Natural killer cell (primary cell): ENCODE measurements around the gene ASB1. TPM values are rescaled to one million over a fixed set of nuclear protein-coding genes. Genes with fewer than 3 reads are reported as not detected.

Experiments used
- ATAC-seq, 3 donors: fragments of 150-1000 bp in 2 of 3; fragments of 200-7000 bp in 1 of 3; cut with Tn5 transposase; 1 replicate in 1 of 3; 2 replicates in 2 of 3; pipeline ENCODE4 v1.10.0; 2021; ENCODE audit warnings: mild to moderate bottlenecking in 2 of 3, moderate library complexity in 2 of 3
- DNase-seq, 2 donors: peaks; one replicate each; pipeline versions ENCODE4 v3.0.0 to v3.0.0-alpha.2; 2013 to 2021; ENCODE audit warnings: mixed read lengths in 1 of 2
- H3K27ac ChIP-seq: one replicate; pipeline ENCODE4 v1.5.1; 2013; ENCODE audit warnings: mild to moderate bottlenecking, low read length
- H3K27me3 ChIP-seq: one replicate; pipeline ENCODE4 v1.6.1; 2013; ENCODE audit warnings: low read length; ENCODE audit not compliant: control insufficient read depth, insufficient read depth
- H3K36me3 ChIP-seq: one replicate; pipeline ENCODE4 v1.6.1; 2013; ENCODE audit warnings: low read length; ENCODE audit not compliant: control insufficient read depth, insufficient read depth
- H3K4me1 ChIP-seq: one replicate; pipeline ENCODE4 v1.6.1; 2013; ENCODE audit warnings: low read length; ENCODE audit not compliant: control insufficient read depth, insufficient read depth
- H3K4me3 ChIP-seq: one replicate; pipeline ENCODE4 v1.5.1; 2013; ENCODE audit warnings: low read length
- H3K9me3 ChIP-seq: one replicate; pipeline ENCODE4 v1.6.1; 2013; ENCODE audit warnings: low read length; ENCODE audit not compliant: control insufficient read depth, insufficient read depth
- H3K27ac Mint-ChIP-seq, 2 donors: one replicate each; pipeline ENCODE4 v1.8.0; 2022; ENCODE audit warnings: mild to moderate bottlenecking in 2 of 2, mixed read lengths in 2 of 2, moderate library complexity in 1 of 2
- H3K27me3 Mint-ChIP-seq, 2 donors: one replicate each; pipeline ENCODE4 v1.8.0; 2022; ENCODE audit warnings: low read depth in 2 of 2, mixed read lengths in 2 of 2
- H3K36me3 Mint-ChIP-seq: one replicate; pipeline ENCODE4 v1.8.0; 2022; ENCODE audit warnings: mixed read lengths
- H3K4me1 Mint-ChIP-seq, 2 donors: one replicate each; pipeline ENCODE4 v1.8.0; 2022; ENCODE audit warnings: mixed read lengths in 2 of 2
- H3K4me3 Mint-ChIP-seq: one replicate; pipeline ENCODE4 v1.8.0; 2022; ENCODE audit warnings: mild to moderate bottlenecking, moderate library complexity, mixed read lengths
- H3K9me3 Mint-ChIP-seq, 2 donors: one replicate each; pipeline ENCODE4 v1.8.0; 2022; ENCODE audit warnings: mixed read lengths in 2 of 2
- CTCF ChIP-seq: fragments of 200-600 bp; IDR thresholded peaks from one replicate; pipeline ENCODE4 v1.8.0; 2022; ENCODE audit warnings: antibody characterized with exemption
- WGBS: methylation state at CpG from one replicate; pipeline ENCODE4 v1.1.7; 2013; ENCODE audit warnings: missing lambda C conversion rate; ENCODE audit not compliant: insufficient coverage; 5-methylcytosine and 5-hydroxymethylcytosine counted together
- intact Hi-C: fragments of 100-400 bp; cut with micrococcal nuclease; formaldehyde crosslinking; loops from one replicate; pipeline ENCODE4 v1.14.2; 2022
- total RNA-seq, 4 donors: library from RNA; stranded (reverse); fragments of 120-200 nt in 1 of 4; gene quantifications; one replicate each; pipeline versions ENCODE4 v1.2.3 to v1.2.4, GENCODE V29; 2013 to 2022

The ASB1 gene
- total RNA-seq, 3 donors from 2014 or later (not counting 1 experiment from before 2014, with no cell fraction given), result 38.3 to 47.5 (median 38.9) TPM

- Mint-ChIP-seq H3K9me3 (peaks cover 13 to 30% of the 10 kb centered on the region in 2 donors), H3K36me3 (peaks cover 32% of the 10 kb centered on the region), H3K4me3 (no peak overlapping the region), H3K27ac (no peak overlapping the region), H3K27me3 (no peaks in the 10 kb centered on the region), H3K4me1 (no peaks in the 10 kb centered on the region)
- WGBS, result 90% methylated on average over 1 of the region's 1 CpG
- DNase-seq (no peak), ATAC-seq (no peak)
- Histone ChIP-seq H3K4me1 (no peaks in the 10 kb centered on the region), H3K9me3 (peaks cover 5% of the 10 kb centered on the region), H3K27ac (no peak overlapping the region), H3K4me3 (no peak overlapping the region), H3K27me3 (no peaks in the 10 kb centered on the region), H3K36me3 (no peaks in the 10 kb centered on the region)
- intact Hi-C loops, result no loop called here
- TF ChIP-seq CTCF, result no peak
Observed at GRCh38 chr2:238475034-238475433, 48.3 kb downstream of the ASB1 start.

- Histone ChIP-seq H3K4me1 (no peaks in the 10 kb centered on the region), H3K27me3 (no peaks in the 10 kb centered on the region), H3K27ac (no peak overlapping the region), H3K36me3 (no peaks in the 10 kb centered on the region), H3K9me3 (peaks cover 5% of the 10 kb centered on the region), H3K4me3 (no peak overlapping the region)
- Mint-ChIP-seq H3K4me1 (no peaks in the 10 kb centered on the region), H3K27ac (no peak overlapping the region), H3K9me3 (peaks cover 13 to 33% of the 10 kb centered on the region in 2 donors), H3K36me3 (peaks cover 37% of the 10 kb centered on the region), H3K4me3 (no peak overlapping the region), H3K27me3 (no peaks in the 10 kb centered on the region)
- DNase-seq (no peak), ATAC-seq (no peak)
- no CpG with 5 or more reads among the region's 1 CpG for WGBS
- TF ChIP-seq CTCF, result no peak
- intact Hi-C loops, result no loop called here
Observed at GRCh38 chr2:238475566-238475965, 48.8 kb downstream of the ASB1 start.

- no peaks in the 10 kb centered on the region for H3K36me3 ChIP-seq
- no peak for ATAC-seq
- H3K27me3 ChIP-seq, result no peaks in the 10 kb centered on the region
- H3K27me3 Mint-ChIP-seq, result no peaks in the 10 kb centered on the region
- H3K27ac Mint-ChIP-seq, result no peak overlapping the region
- H3K4me1 ChIP-seq, result no peaks in the 10 kb centered on the region
- H3K4me1 Mint-ChIP-seq, result no peaks in the 10 kb centered on the region
- H3K4me3 ChIP-seq, result no peak overlapping the region
- intact Hi-C loops, result no loop called here
- H3K9me3 ChIP-seq, result peaks cover 5% of the 10 kb centered on the region
- WGBS, result 84% methylated on average over 5 of the region's 5 CpGs
- H3K36me3 Mint-ChIP-seq, result peaks cover 38% of the 10 kb centered on the region
- peaks cover 13 to 33% of the 10 kb centered on the region in 2 donors for H3K9me3 Mint-ChIP-seq
- no peak overlapping the region for H3K4me3 Mint-ChIP-seq
- no peak overlapping the region for H3K27ac ChIP-seq
- peak in 1 of 2 donors; percentile 7 for DNase-seq
- TF ChIP-seq CTCF, result no peak
Observed at GRCh38 chr2:238476258-238476657, 49.5 kb downstream of the ASB1 start.

GRCh38 chr2:238478216-238478615, 51.5 kb downstream of the ASB1 start:
- TF ChIP-seq CTCF, result no peak
- Mint-ChIP-seq H3K27ac (no peak overlapping the region), H3K9me3 (peaks cover 8 to 20% of the 10 kb centered on the region in 2 donors), H3K36me3 (peaks cover 24% of the 10 kb centered on the region), H3K27me3 (no peaks in the 10 kb centered on the region), H3K4me3 (no peak overlapping the region), H3K4me1 (no peaks in the 10 kb centered on the region)
- Histone ChIP-seq H3K27me3 (no peaks in the 10 kb centered on the region), H3K36me3 (no peaks in the 10 kb centered on the region), H3K9me3 (peaks cover 5% of the 10 kb centered on the region), H3K27ac (no peak overlapping the region), H3K4me1 (no peaks in the 10 kb centered on the region), H3K4me3 (no peak overlapping the region)
- WGBS, result 89% methylated on average over 3 of the region's 4 CpGs
- no peak for DNase-seq
- ATAC-seq, result no peak
- intact Hi-C loops, result no loop called here
